Fibroblast of skin of abdomen (primary cell): ENCODE data around the gene PHOSPHO2.
"Not testable (repeated sequence)": the region's sequence is repeated elsewhere in the genome, so short reads cannot be mapped to it uniquely, and the experiment has no call there.

Source experiments
- DNase-seq: peaks from one replicate; pipeline ENCODE4 v3.0.0-alpha.2; 2013

PHOSPHO2 gene

GRCh38 chr2:169684135-169684565, 10.1 kb upstream of the PHOSPHO2 start:
- DNase-seq: no peak

GRCh38 chr2:169684712-169685111, 9.6 kb upstream of the PHOSPHO2 start:
- not testable (repeated sequence) for DNase-seq

- DNase-seq: not testable (repeated sequence)
Observed at GRCh38 chr2:169686825-169687224, 7.4 kb upstream of the PHOSPHO2 start.

- DNase-seq: not testable (repeated sequence)
Observed at GRCh38 chr2:169687943-169688342, 6.3 kb upstream of the PHOSPHO2 start.

GRCh38 chr2:169690958-169691357, 3.3 kb upstream of the PHOSPHO2 start:
- DNase-seq: no peak

GRCh38 chr2:169692718-169693117, 1.6 kb upstream of the PHOSPHO2 start:
- DNase-seq: no peak

GRCh38 chr2:169693360-169693759, 909 bp upstream of the PHOSPHO2 start:
- DNase-seq: no peak

- DNase-seq: no peak
Observed at GRCh38 chr2:169694894-169695260, 608 bp downstream of the PHOSPHO2 start.

GRCh38 chr2:169696381-169696780, 2.1 kb downstream of the PHOSPHO2 start:
- DNase-seq: no peak

GRCh38 chr2:169699173-169699572, 4.9 kb downstream of the PHOSPHO2 start:
- not testable (repeated sequence) for DNase-seq

GRCh38 chr2:169702996-169703395, 8.7 kb downstream of the PHOSPHO2 start:
- no peak for DNase-seq

- DNase-seq: no peak
Observed at GRCh38 chr2:169704160-169704708, 10.0 kb downstream of the PHOSPHO2 start.

GRCh38 chr2:169705927-169706326, 11.7 kb downstream of the PHOSPHO2 start:
- peak; percentile 68 for DNase-seq

- no peak for DNase-seq
Observed at GRCh38 chr2:169707626-169708025, 13.4 kb downstream of the PHOSPHO2 start.

- DNase-seq: no peak
Observed at GRCh38 chr2:169709331-169709730, 15.1 kb downstream of the PHOSPHO2 start.

- DNase-seq: no peak
Observed at GRCh38 chr2:169709981-169710380, 15.7 kb downstream of the PHOSPHO2 start.

- no peak for DNase-seq
Observed at GRCh38 chr2:169711751-169712509, 17.7 kb downstream of the PHOSPHO2 start.

GRCh38 chr2:169712791-169713227, 18.5 kb downstream of the PHOSPHO2 start:
- no peak for DNase-seq

GRCh38 chr2:169713331-169713730, 19.1 kb downstream of the PHOSPHO2 start:
- no peak for DNase-seq

GRCh38 chr2:169714699-169715098, 20.4 kb downstream of the PHOSPHO2 start:
- no peak for DNase-seq

GRCh38 chr2:169715379-169716237, 21.3 kb downstream of the PHOSPHO2 start:
- no peak for DNase-seq

GRCh38 chr2:169716238-169716886, 22.1 kb downstream of the PHOSPHO2 start:
- DNase-seq: peak; percentile 78
